Stomach (tissue), 4 donors: ENCODE results near the gene KCNC1.

Source experiments
- POLR2A ChIP-seq, 4 donors: fragments of 450-650 bp; IDR thresholded peaks; one replicate each; pipeline ENCODE4 v1.6.1; 2016; ENCODE audit warnings: antibody characterized with exemption in 4 of 4, control low read depth in 2 of 4, mild to moderate bottlenecking in 1 of 4, moderate library complexity in 1 of 4
- TF ChIP-seq, protein P1 (sequence below), 7 experiments: fragments of 450-650 bp in 4 of 7; fragments of 200-600 bp in 3 of 7; sonication (generic) in 3 of 7; IDR thresholded peaks; one replicate each; pipeline ENCODE4 v1.5.1; 2016 to 2019; ENCODE audit warnings: antibody characterized with exemption in 7 of 7, control low read depth in 2 of 7, mild to moderate bottlenecking in 1 of 7

DNA sequence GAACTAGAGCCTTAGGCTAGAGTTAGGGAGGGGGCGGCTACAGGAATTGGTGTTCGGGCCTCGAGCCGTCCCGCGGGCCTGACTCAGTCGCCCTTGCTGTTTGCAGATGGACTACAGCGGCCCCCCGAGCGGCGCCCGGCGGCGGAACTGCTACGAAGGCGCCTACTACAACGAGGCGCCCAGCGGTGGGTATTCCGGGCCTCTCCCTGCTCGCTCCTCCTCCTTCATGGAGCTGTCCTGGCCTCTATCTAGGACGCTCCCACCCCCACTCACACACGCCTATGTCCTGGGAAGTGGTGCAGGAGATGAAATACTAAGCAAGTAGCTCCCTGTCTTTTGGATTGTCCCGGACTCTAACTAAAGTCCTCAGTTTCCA lies 13.8 kb upstream of the KCNC1 start:
- no peak for TF ChIP-seq POLR2A (IDR thresholded peaks at IDR 0.05)
- TF ChIP-seq, protein P1, sequence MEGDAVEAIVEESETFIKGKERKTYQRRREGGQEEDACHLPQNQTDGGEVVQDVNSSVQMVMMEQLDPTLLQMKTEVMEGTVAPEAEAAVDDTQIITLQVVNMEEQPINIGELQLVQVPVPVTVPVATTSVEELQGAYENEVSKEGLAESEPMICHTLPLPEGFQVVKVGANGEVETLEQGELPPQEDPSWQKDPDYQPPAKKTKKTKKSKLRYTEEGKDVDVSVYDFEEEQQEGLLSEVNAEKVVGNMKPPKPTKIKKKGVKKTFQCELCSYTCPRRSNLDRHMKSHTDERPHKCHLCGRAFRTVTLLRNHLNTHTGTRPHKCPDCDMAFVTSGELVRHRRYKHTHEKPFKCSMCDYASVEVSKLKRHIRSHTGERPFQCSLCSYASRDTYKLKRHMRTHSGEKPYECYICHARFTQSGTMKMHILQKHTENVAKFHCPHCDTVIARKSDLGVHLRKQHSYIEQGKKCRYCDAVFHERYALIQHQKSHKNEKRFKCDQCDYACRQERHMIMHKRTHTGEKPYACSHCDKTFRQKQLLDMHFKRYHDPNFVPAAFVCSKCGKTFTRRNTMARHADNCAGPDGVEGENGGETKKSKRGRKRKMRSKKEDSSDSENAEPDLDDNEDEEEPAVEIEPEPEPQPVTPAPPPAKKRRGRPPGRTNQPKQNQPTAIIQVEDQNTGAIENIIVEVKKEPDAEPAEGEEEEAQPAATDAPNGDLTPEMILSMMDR (IDR thresholded peaks at IDR 0.05) = no peak
